ENCODE results near the gene ZNF598.

GRCh38 chr16:2008009-2008526, 1.6 kb downstream of the ZNF598 start:
- TF ChIP-seq CTCF (conservative IDR thresholded peaks at IDR 0.05; ENCODE audit: low read depth in 2 of 2), result no peak
- TF ChIP-seq JUNB (IDR thresholded peaks at IDR 0.05; ENCODE audit: unreplicated experiment), result no peak
- TF ChIP-seq CREB1 (CRISPR knock-in tag; IDR thresholded peaks at IDR 0.05; ENCODE audit: low read depth), result no peak
- no peak for TF ChIP-seq EZH2 (IDR thresholded peaks at IDR 0.05; ENCODE audit: low read depth, unreplicated experiment)
- TF ChIP-seq POLR2AphosphoS5 (IDR thresholded peaks at IDR 0.05; ENCODE audit: low read depth), result no peak
- TF ChIP-seq STAT1 (IDR thresholded peaks at IDR 0.05; ENCODE audit: unreplicated experiment), result no peak
- TF ChIP-seq NANOG (IDR thresholded peaks at IDR 0.05; ENCODE audit: borderline replicate concordance), result no peak
- no peak for TF ChIP-seq ETS1 (IDR thresholded peaks at IDR 0.05)
- no peak for TF ChIP-seq REST (IDR thresholded peaks at IDR 0.05; ENCODE audit: unreplicated experiment)

All from GM23338 (cell line).